OCI-LY3 (cell line): ENCODE data around the gene TBC1D22B.
"Not testable (repeated sequence)": the region's sequence is repeated elsewhere in the genome, so short reads cannot be mapped to it uniquely, and the experiment has no call there.

Experiments used
- H2AFZ ChIP-seq: fragments of 200-600, 300-600 bp; shearing (Covaris generic); 2 replicates; pipeline ENCODE4 v1.6.0; 2014; ENCODE audit warnings: antibody characterized with exemption, low read depth, low read length
- H3K27ac ChIP-seq: fragments of 200-600, 300-600 bp; sonication (generic); 2 replicates; pipeline ENCODE4 v1.5.1; 2014; ENCODE audit warnings: mild to moderate bottlenecking, low read length, moderate library complexity, mixed read lengths
- H3K27me3 ChIP-seq: fragments of 200-600, 300-600 bp; sonication (generic); 2 replicates; pipeline ENCODE4 v1.6.1; 2014; ENCODE audit warnings: low read depth, low read length, mixed read lengths
- H3K36me3 ChIP-seq: fragments of 200-600, 300-600 bp; sonication (generic); replicated peaks from 2 replicates; pipeline ENCODE3; 2014; ENCODE audit warnings: low read depth, low read length, mixed read lengths
- H3K4me1 ChIP-seq: fragments of 300-600, 200-600 bp; sonication (generic); 2 replicates; pipeline ENCODE4 v1.6.1; 2014; ENCODE audit warnings: low read length, mixed read lengths
- H3K4me2 ChIP-seq: fragments of 200-600, 300-600 bp; sonication (generic); 2 replicates; pipeline ENCODE4 v1.6.1; 2014; ENCODE audit warnings: low read length, mixed read lengths
- H3K4me3 ChIP-seq: fragments of 300-600, 200-600 bp; sonication (generic); 2 replicates; pipeline ENCODE4 v1.5.1; 2014; ENCODE audit warnings: antibody characterized with exemption, mild to moderate bottlenecking, low read length, moderate library complexity
- H3K79me2 ChIP-seq: fragments of 300-600, 200-600 bp; shearing (Covaris generic); 2 replicates; pipeline ENCODE4 v1.6.1; 2014; ENCODE audit warnings: mild to moderate bottlenecking, low read length, mixed read lengths
- H3K9ac ChIP-seq: fragments of 300-600, 200-600 bp; shearing (Covaris generic); 2 replicates; pipeline ENCODE4 v1.6.0; 2014; ENCODE audit warnings: mild to moderate bottlenecking, low read length, moderate library complexity
- H3K9me3 ChIP-seq: fragments of 200-600, 300-600 bp; shearing (Covaris generic); 2 replicates; pipeline ENCODE4 v1.6.1; 2014; ENCODE audit warnings: low read length, mixed read lengths; ENCODE audit not compliant: insufficient read depth
- H4K20me1 ChIP-seq: fragments of 200-600, 300-600 bp; sonication (generic); 2 replicates; pipeline ENCODE4 v1.6.1; 2016; ENCODE audit warnings: low read length, mixed read lengths; ENCODE audit not compliant: insufficient read depth
- CTCF ChIP-seq: fragments of 200-600, 300-600 bp; sonication (generic); IDR thresholded peaks from 2 replicates; pipeline ENCODE4 v1.5.1; 2014; ENCODE audit warnings: antibody characterized with exemption, low read length, low read depth
- EZH2phosphoT487 ChIP-seq: fragments of 200-600 bp; shearing (Covaris generic); IDR thresholded peaks from 2 replicates; pipeline ENCODE4 v1.6.1; 2018; ENCODE audit warnings: antibody characterized with exemption, mixed run types, low read depth

TBC1D22B gene

DNA sequence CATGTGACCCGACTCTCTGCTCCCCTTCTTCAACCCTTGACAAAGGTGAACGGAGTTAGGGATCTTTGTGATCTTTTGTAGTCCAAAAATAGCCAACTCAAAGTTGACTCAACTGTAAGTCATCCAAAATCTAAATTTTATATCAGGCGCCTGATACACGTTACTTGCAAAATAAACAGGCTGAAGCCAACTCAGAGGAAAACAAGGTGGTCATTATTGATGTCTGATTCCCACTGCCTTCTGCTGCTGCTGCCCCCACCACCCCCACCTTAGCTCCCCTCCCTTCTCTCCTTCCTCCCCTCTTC, 83.0 kb downstream of the TBC1D22B start:
- no peaks in the 10 kb centered on the region for H4K20me1 ChIP-seq
- no peaks in the 10 kb centered on the region for H3K79me2 ChIP-seq
- H3K4me1 ChIP-seq = no peaks in the 10 kb centered on the region
- TF ChIP-seq CTCF = no peak
- no peak for TF ChIP-seq EZH2phosphoT487
- H3K27me3 ChIP-seq = peaks cover 6% of the 10 kb centered on the region; the same call in 1 of the 2 replicates
- no peaks in the 10 kb centered on the region for H3K36me3 ChIP-seq
- H3K4me2 ChIP-seq = no peak overlapping the region
- H2AFZ ChIP-seq = no peak overlapping the region
- no peaks in the 10 kb centered on the region for H3K9me3 ChIP-seq
- no peak overlapping the region for H3K9ac ChIP-seq
- H3K27ac ChIP-seq = no peak overlapping the region
- no peak overlapping the region for H3K4me3 ChIP-seq

DNA sequence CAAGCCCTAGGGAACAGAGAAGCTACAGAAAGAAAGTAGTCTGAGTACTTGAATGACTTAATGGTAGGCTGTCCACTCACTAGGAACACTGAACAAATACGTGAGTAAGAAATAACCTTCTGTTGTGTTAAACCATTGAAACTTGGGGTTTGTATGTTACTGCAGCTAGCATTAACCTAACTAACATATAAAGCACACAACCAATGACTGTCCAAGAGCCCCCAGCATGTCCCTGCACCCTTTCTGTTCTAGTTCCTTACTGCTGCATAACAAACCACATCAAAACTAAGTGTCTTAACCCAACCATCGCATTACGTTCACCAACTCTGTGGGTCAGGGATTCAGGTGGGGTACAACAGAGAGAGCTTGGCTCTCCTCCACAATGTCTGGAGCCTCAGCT, 85.7 kb downstream of the TBC1D22B start:
- TF ChIP-seq EZH2phosphoT487 = no peak
- TF ChIP-seq CTCF = no peak
- no peaks in the 10 kb centered on the region for H4K20me1 ChIP-seq
- H2AFZ ChIP-seq = no peak overlapping the region
- H3K27ac ChIP-seq = no peak overlapping the region
- H3K4me1 ChIP-seq = no peaks in the 10 kb centered on the region
- H3K9ac ChIP-seq = no peak overlapping the region
- no peaks in the 10 kb centered on the region for H3K36me3 ChIP-seq
- H3K79me2 ChIP-seq = no peaks in the 10 kb centered on the region
- no peaks in the 10 kb centered on the region for H3K9me3 ChIP-seq
- H3K4me2 ChIP-seq = no peak overlapping the region
- peaks cover 6% of the 10 kb centered on the region; the same call in 1 of the 2 replicates for H3K27me3 ChIP-seq
- H3K4me3 ChIP-seq = no peak overlapping the region

GRCh38 chr6:37344308-37344707, 86.7 kb downstream of the TBC1D22B start:
- Histone ChIP-seq H2AFZ (no peak overlapping the region), H3K36me3 (no peaks in the 10 kb centered on the region), H3K4me2 (no peak overlapping the region), H3K27me3 (peaks cover 6% of the 10 kb centered on the region; the same call in 1 of the 2 replicates), H3K4me3 (no peak overlapping the region), H3K9ac (no peak overlapping the region), H3K79me2 (no peaks in the 10 kb centered on the region), H4K20me1 (no peaks in the 10 kb centered on the region), H3K27ac (no peak overlapping the region), H3K4me1 (no peaks in the 10 kb centered on the region), H3K9me3 (no peaks in the 10 kb centered on the region)
- TF ChIP-seq CTCF = no peak

- H3K27me3 ChIP-seq, H4K20me1 ChIP-seq: not testable (repeated sequence)
Measured at GRCh38 chr6:37345804-37346203, 88.2 kb downstream of the TBC1D22B start.

GRCh38 chr6:37347177-37347576, 89.6 kb downstream of the TBC1D22B start:
- no peaks in the 10 kb centered on the region for H3K36me3 ChIP-seq
- no peak overlapping the region for H3K4me3 ChIP-seq
- no peak overlapping the region for H3K4me2 ChIP-seq
- TF ChIP-seq CTCF (no peak), EZH2phosphoT487 (no peak)
- no peaks in the 10 kb centered on the region for H3K79me2 ChIP-seq
- H2AFZ ChIP-seq = no peak overlapping the region
- H3K9ac ChIP-seq = no peak overlapping the region
- H3K27ac ChIP-seq = no peak overlapping the region
- no peaks in the 10 kb centered on the region for H3K4me1 ChIP-seq
- no peaks in the 10 kb centered on the region for H4K20me1 ChIP-seq
- H3K9me3 ChIP-seq = no peaks in the 10 kb centered on the region
- H3K27me3 ChIP-seq = peaks cover 6% of the 10 kb centered on the region; the same call in 1 of the 2 replicates

More at GRCh38 chr6:37345804-37346203, 88.2 kb downstream of the TBC1D22B start:
- not testable (repeated sequence) for H3K4me3 ChIP-seq, H3K36me3 ChIP-seq, H3K4me2 ChIP-seq, H3K9me3 ChIP-seq, H2AFZ ChIP-seq, H3K79me2 ChIP-seq, H3K9ac ChIP-seq, H3K4me1 ChIP-seq, H3K27ac ChIP-seq
